ENCODE data around the gene OR2AG2. TPM values are rescaled to one million over a fixed set of nuclear protein-coding genes. Genes with fewer than 3 reads are reported as not detected.

Gene OR2AG2
- total and polyA plus RNA-seq, 9 of the 15 experiments (the other 6 are each of a cell fraction or from before 2014, with no cell fraction given): 0.15 to 0.91 (median 0.55) TPM

DNA sequence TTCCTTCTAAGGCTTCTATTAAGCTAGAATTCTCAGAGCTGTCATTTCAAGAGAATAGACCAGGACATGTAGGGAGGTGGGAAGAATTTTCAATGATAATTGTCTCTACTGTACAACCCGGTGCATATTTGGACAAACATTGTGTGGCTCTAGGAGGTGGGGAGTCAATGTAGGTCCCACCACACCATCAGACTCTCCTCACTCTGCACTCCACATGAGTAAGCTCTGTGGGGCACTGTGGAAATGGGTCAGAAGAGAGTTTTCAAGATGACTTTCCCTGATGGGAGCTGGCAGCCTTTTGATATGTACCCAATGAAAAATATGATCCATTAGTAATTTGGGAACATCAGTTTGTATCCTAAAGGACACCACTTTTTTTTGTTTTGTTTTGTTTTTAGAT lies 33.2 kb downstream of the OR2AG2 start:
- no peak overlapping the region for H3K4me2 ChIP-seq (ENCODE audit: insufficient read depth, low read length)
- ChIA-PET CTCF (ENCODE audit: low intra/inter-chr PET ratio) (interaction anchor here (2.2 kb wide), 1 partner anchor 19 kb away, joined by 13 read pairs; no protein-coding TSS in a partner anchor), POLR2A (interaction anchor here (1.0 kb wide), 1 partner anchor 8 kb away, joined by 3 read pairs; no protein-coding TSS in a partner anchor)
- DNase-seq (ENCODE audit: extremely low read depth in 1 of 4, low spot score in 3 of 4): no peak
- WGBS (ENCODE audit: insufficient coverage, low coverage, missing lambda C conversion rate): 36% methylated on average over 1 of the region's 1 CpG
- H3K4me3 ChIP-seq: no peak overlapping the region
- in situ Hi-C loops (cut with MboI) (no loop called here), intact Hi-C loops (cut with micrococcal nuclease) (loop anchor here (1.0 kb wide), 1 partner anchor 19 kb away; no protein-coding TSS in a partner anchor)
- no peaks in the 10 kb centered on the region for H3K79me2 ChIP-seq (ENCODE audit: control insufficient read depth, insufficient read depth, low read length)
- no peak for FAIRE-seq
- BruUV-seq (replicated peaks): no TSS peak
- H3K4me1 ChIP-seq (replicated peaks in 1 of 2; ENCODE audit: control insufficient read depth in 2 of 2, insufficient read depth in 2 of 2, low read length in 2 of 2): peaks cover 0 to 7% of the 10 kb centered on the region in 2 experiments; a peak in 2 of 5 replicates
- no peaks in the 10 kb centered on the region for H3K27me3 ChIP-seq (ENCODE audit: control insufficient read depth in 2 of 2, insufficient read depth in 2 of 2, low read length in 2 of 2)
- H3K9me1 ChIP-seq (ENCODE audit: control insufficient read depth, insufficient read depth, low read length): no peaks in the 10 kb centered on the region
- H3K9ac ChIP-seq (ENCODE audit: insufficient read depth in 1 of 2, low read depth in 2 of 2, low read length in 2 of 2): no peak overlapping the region
- no peak overlapping the region for H3K27ac ChIP-seq (ENCODE audit: extremely low read depth, low read depth, low read length)
- ATAC-seq: no peak
- no peaks in the 10 kb centered on the region for H4K20me1 ChIP-seq (replicated peaks; ENCODE audit: control insufficient read depth, insufficient read depth, low read length)
- TF ChIP-seq ETS2 (tag; IDR thresholded peaks at IDR 0.05; ENCODE audit: borderline replicate concordance, poor library complexity, severe bottlenecking) (no peak), ILK (tag; IDR thresholded peaks at IDR 0.05; ENCODE audit: borderline replicate concordance, low read depth) (no peak), FOS (IDR thresholded peaks at IDR 0.05; ENCODE audit: extremely low read depth, insufficient read length) (no peak), RFX5 (IDR thresholded peaks at IDR 0.05; ENCODE audit: low read depth, low read length) (no peak), SP2 (IDR thresholded peaks at IDR 0.05; ENCODE audit: extremely low read depth, low read depth, low read length, poor library complexity, severe bottlenecking) (no peak), BRF1 (IDR thresholded peaks at IDR 0.05; ENCODE audit: borderline replicate concordance, extremely low read depth, insufficient read length) (no peak), ZBTB17 (CRISPR knock-in tag; IDR thresholded peaks at IDR 0.05) (no peak)
- no peaks in the 10 kb centered on the region for H3K36me3 ChIP-seq (ENCODE audit: control insufficient read depth, insufficient read depth, low read length)
- no peak overlapping the region for H2AFZ ChIP-seq (ENCODE audit: low read depth, low read length)
- no peaks in the 10 kb centered on the region for H3K9me3 ChIP-seq (replicated peaks; ENCODE audit: control insufficient read depth, insufficient read depth, low read depth, low read length)

All from K562 (cell line).